ENCODE results near the gene RYR2.

GRCh38 chr1:237048803-237049202, 6.8 kb downstream of the RYR2 start:
- no peak for TF ChIP-seq CTCF (IDR thresholded peaks at IDR 0.05)
- no peak for TF ChIP-seq POLR2A (IDR thresholded peaks at IDR 0.05)
